GM08714 (cell line): ENCODE measurements around the gene ZNF474.

Source experiments
- H3K4me3 ChIP-seq: fragments of 200-500 bp; sonication (Bioruptor generic); 2 replicates; pipeline ENCODE4 v1.5.1; 2014; ENCODE audit warnings: mild to moderate bottlenecking, low read length, inconsistent platforms
- ZNF274 ChIP-seq: IDR thresholded peaks from 2 replicates; pipeline ENCODE4 v1.6.1; 2012; ENCODE audit warnings: mild to moderate bottlenecking, low read depth, low read length

ZNF474 gene

DNA sequence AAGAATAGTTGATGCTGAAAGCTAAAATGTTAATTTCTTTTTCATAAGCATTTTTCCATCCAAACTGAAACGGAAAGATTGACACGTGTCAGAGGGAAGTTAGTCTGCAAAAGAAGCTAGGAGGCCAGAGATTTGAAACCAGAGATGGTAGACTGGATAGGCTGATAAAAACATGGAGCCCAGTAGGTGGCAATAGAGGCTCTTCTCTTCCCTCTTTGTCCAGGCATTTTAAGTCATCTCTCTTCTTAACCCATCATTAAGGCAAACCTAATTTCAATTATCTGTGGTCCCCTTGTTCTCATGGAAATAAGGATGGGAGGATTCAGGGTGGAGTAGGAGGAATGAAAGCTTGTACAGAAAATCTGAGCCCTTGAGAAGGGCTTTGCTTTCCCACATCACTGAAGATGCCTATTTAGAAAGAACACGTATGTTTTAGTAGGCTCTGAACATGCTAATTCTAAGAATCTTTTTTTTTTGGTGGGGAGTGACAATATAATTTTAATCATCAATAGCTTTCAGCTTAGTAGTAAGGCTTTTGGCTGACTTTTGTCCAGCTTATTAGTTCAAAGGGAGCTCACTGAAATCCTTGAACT is 66.6 kb downstream of the ZNF474 start:
- H3K4me3 ChIP-seq: no peak overlapping the region

DNA sequence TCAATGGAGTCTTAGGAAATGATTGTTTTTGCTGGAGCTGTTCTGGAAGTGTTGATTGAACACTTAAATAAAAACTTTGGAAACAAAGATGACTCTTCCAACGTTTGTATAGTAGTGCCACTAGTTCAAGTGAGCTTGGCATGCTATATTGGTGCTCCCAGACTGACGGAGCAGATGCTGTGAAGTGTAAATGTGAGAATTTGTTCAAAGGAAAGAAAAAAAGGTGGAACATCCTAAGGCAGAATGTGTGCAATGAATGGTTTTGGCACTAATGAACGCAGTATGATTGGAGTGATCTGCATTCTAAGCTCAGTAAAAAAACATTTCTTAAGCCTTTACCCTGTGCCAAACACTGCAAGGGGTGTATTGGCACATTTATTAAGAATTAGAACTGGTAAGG is 69.8 kb downstream of the ZNF474 start:
- no peak for TF ChIP-seq ZNF274
- H3K4me3 ChIP-seq: no peak overlapping the region

More for the DNA sequence above, 66.6 kb downstream of the ZNF474 start:
- no peak for TF ChIP-seq ZNF274

DNA sequence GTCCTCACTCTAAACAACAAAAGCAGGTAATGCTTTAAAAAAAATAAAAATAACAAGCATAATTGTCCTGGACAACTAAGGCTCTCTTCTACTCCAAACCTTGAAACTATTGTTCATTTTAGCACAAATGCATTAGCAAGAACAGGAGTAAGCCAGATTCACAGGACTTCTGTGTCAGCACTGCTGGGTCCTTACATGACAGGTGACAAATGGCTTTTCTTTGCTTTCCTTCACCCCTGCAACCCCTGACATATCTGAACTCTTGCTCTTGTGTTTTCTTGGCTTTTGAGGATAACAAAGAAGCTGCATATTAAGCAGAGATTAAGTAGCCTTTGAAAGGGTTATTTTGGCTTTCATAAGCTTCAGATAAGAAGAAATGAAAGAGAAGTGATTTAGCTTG is 71.1 kb downstream of the ZNF474 start:
- no peak overlapping the region for H3K4me3 ChIP-seq
- no peak for TF ChIP-seq ZNF274

DNA sequence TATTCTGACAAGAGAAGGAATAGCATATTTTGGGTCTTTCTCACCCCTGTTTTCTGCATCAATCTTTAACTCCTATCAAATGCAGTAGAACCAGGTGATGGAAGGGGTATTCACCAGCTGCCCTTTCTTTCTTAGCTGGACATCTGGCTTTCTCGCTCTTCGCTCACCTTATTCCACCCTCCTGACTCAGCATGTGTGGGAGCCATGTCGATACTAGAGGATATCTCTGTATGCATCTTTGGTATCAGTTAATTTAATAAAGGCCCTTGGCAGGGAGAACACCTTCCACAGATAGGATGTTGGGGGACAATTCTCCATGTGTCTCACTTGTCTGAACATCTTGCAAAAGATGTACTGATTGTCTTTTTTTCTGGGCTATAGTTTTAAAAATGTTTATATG is 71.5 kb downstream of the ZNF474 start:
- no peak for TF ChIP-seq ZNF274

DNA sequence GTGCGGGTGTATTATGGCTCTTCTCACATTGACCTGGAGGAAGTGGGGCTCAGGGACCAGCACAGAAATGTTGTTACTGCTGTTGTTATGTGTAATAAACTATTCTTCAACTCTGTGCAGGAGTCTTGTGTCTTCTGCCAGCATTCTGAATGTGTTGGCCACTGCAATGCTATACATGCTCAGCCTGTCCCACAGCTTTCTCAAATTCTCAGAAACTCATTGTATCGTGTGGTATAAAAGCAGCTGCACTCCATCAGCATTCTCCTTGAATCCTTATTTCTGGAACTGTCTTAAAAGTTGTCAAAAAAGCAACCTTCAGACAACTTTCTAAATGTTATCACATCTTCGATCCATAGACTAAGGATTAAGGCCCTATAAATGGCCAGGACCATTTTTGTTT is 72.0 kb downstream of the ZNF474 start:
- no peak for TF ChIP-seq ZNF274
- no peak overlapping the region for H3K4me3 ChIP-seq

More for the DNA sequence above, 71.5 kb downstream of the ZNF474 start:
- H3K4me3 ChIP-seq: no peak overlapping the region

DNA sequence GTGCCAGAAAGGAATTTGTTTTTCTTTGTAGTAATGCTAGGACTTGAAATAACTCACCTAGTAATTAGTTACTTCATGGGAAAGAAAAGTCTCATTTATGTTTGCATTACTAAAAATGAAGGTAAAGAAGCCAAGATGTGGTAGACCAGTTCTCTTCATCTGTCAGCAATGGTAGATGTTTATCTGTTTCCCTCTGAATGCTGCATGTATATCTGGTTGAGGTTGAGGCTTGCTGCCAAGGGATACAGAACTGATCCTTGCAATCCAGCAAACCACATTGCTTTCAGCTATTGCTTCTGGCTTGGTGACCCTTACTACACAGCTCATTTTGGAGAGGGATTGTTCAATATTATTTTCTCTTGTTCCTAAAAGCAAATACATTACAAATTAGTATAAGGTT is 73.6 kb downstream of the ZNF474 start:
- no peak for TF ChIP-seq ZNF274
- no peak overlapping the region for H3K4me3 ChIP-seq
